GM18517 (cell line): Measurements from ENCODE around the gene APOL2.
"Not testable (repeated sequence)": the region's sequence is repeated elsewhere in the genome, so short reads cannot be mapped to it uniquely, and the experiment has no call there.

Experiments used
- ATAC-seq: cut with Tn5 transposase; IDR thresholded peaks from one replicate; pipeline ENCODE4 v1.9.1; 2021; ENCODE audit warnings: mild to moderate bottlenecking, moderate library complexity; ENCODE audit not compliant: unreplicated experiment

Gene APOL2

DNA sequence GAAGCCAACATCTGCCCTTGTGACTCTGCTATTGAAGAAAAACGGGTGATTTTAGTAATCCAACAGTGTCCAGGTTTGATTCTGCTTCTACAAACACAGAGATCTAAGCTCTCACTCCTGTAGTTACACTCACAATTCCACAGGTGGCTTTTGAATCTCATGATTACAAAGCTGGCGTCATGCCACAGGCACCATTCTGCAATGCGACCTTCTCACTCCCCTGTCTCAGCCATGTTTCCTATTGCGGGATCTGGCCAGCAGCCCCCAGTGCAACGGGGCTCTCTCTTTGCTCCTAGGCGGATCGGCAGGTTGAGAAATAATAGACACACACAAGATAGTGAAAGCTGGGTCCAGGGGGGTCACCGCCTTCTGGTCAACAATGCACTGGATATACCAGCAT lies 36.4 kb downstream of the APOL2 start:
- ATAC-seq, result not testable (repeated sequence)

GRCh38 chr22:36201630-36202319 lies 37.6 kb downstream of the APOL2 start, which contains the start of gene APOL4:
TSS of gene APOL4 (minus strand) at chr22:36201809. CDS start at chr22:36201734, 75 bp downstream.
- no peak for ATAC-seq

DNA sequence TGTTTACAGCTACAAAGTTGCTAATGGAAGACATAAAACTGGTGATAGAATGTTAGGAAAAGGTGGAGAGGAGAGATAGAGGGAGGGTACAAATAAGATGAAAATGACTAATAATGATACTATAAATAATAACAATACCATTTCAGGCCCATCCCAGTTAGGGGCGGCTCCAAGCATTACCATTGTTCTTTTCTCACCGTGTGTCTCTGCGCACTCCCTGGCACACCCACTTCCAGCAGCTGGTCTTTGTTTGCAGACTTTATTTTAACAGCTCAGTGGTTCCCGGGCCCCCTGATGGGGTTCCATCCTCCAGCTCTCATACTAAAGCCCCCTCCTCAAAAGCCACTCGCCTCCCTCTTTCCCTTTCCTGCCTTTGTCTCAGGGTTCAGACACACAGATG lies 38.3 kb downstream of the APOL2 start:
- not testable (repeated sequence) for ATAC-seq

DNA sequence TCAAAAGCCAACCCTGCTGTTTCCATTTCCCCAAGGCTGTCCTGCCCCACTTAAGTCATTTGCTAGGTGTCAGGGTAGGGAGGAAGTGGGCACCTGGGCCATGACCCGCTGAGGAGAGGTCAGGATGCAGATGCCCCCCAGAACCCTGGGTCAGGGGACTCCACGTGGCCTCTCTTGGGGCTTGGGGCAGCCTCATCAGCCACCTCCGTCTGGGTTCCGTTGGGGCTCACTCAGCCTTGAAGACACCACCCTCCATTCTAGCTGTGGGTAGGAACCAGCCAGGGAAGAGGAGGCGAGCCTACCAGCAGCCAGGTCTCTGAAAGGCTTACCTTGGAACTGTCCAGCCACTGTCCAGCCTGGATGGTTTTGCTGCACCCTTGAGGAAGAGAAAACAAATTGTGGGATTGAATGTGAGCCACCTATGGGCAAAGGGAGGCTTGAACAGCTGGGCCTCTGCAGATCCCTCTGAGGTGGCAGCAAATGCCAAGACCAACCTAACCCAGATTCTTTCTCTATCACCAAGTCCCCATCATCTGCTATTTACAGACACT lies 40.3 kb downstream of the APOL2 start:
- ATAC-seq, result no peak

- no peak for ATAC-seq
Observed at GRCh38 chr22:36198536-36198935, 40.8 kb downstream of the APOL2 start.

DNA sequence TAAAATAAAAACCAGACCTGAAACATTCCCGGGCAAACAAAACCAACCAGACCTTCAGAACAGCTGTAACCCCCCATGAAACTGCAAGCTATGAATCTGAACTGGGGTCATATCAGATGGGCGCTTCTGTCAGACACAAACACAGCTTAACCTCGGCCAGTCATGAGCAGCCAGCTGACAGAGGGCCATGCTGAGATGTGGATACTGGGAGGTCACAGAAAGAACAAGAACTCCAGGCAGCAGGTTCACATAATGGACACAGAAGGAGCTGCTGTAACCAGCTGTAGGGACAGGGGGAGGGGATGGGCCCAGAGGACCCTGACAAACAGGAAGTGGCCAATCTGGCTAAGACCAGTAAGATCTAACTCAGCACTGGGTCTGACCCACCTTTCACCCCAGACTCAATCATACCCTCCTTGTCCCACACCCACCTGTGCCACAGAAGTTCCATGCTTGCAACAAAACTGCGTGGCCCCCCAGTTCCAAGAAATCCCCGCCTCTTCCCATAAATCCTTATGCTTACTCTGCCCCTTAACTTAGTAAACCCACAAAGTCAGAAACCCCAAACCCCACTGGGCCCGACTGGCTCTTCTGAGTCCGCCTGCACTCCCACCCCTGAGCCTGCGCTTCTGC lies 41.7 kb downstream of the APOL2 start:
- no peak for ATAC-seq

DNA sequence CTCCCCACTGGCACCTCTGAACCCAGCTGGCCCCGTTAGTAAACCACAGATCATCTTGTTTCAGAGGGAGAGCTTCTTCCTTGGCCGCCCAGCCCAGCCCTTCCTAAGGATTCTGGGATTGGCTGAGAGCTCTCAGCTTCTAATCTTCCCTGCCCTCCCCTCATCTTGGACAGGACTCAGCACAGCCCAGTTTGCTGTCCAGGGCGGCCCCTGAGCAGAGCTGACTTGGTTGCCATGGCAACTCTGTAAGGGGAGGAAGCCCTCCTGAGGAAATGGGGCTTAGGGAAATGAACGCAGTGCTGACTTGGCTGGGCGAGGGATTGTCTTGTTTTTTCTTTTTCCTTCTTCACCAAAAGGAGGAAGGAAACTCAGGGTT lies 42.3 kb downstream of the APOL2 start:
- no peak for ATAC-seq

DNA sequence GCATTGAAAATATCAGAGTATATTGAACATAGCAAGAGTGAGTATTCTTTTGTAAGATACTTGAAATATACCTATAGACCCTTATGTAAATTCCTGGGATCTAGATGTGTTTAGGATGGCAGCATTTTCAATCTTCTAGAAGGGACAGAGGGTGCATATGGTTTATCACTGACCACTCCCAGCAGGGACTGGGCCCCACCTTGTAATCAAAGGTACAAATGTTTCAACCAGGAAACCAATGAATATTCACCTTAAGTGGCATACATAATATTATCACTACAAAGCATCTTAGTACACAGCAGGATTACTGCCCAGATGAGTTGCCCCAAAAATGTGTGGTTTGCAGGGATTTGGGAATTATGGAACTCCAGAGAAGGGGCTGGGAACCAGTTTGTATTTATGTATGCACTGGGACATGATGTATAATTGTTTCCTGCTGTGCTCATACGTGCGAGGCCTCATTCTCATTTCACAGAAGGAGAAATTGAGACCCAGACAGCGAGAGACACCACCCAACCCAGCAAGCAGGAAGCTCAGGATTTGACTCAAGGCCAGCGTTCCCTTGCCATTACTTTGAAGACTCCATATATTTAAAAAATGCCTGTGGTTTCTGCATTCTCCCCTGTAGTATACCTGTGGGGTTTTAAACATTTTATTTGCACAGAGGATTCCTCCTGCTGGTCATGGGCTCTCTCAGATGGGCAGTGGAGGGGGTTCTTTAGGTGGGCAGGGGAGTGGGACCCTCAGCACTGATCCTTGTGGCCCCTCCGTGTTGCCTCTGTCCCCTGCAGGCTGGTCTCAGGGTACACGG lies 42.9 kb downstream of the APOL2 start:
- no peak for ATAC-seq

DNA sequence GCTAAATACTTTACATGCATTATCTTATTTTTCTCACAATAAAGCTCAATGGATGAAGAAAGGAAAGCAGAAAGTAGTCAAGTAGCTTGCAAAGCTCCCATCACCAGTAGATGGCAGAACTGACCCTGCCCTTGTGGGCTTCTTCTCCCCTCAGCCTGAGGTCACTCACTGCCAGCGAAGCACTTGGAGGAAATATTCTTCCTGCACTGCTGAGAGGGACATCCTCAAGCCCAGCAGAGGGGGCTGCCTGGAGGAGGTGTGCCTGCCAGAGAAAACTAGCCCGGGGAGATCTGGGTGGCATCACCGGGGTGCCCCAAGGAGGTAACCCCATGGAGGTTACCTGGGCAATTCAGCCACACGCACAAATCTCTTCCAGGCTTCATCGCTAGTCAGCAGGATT lies 44.4 kb downstream of the APOL2 start:
- no peak for ATAC-seq

DNA sequence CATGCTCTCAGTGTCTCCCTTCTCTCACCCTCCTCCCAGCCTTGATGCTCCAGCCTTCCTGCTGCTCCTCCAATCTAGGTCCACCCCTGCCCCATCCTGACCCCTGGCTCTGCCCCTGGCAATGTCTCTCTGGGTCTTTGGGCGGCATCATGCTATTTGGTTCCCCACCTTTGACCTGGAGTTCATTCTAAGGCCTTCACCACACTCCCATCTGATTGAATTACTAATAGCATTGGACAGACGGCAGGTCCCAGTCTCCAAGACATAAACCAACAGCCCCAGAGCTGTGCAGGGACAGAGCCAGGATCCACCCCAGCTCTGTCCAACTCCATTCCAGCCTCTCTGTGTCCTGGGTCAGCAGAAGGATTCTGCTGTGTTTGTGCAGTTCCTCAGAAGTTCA lies 44.9 kb downstream of the APOL2 start:
- no peak for ATAC-seq

- no peak for ATAC-seq
Observed at GRCh38 chr22:36193577-36193976, 45.8 kb downstream of the APOL2 start.

DNA sequence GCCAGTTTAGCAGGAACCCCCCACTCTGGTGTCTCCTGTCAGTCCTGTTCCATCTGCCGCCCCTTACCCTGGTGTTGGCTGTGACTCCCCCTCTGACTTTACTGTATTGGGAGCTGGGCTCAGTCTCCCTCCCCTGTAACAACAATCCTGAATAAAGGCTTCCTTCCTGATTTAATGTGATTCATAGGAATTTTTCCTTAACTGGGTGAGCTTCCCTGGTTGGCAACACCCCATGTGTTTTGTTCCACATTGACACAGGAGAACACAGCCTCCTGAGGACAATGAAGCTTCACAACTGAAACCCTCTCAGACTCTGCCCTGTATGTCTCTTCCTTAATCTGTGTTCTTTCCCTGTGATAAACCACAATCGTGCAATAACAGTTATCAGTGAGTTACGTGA lies 46.2 kb downstream of the APOL2 start:
- ATAC-seq, result no peak

DNA sequence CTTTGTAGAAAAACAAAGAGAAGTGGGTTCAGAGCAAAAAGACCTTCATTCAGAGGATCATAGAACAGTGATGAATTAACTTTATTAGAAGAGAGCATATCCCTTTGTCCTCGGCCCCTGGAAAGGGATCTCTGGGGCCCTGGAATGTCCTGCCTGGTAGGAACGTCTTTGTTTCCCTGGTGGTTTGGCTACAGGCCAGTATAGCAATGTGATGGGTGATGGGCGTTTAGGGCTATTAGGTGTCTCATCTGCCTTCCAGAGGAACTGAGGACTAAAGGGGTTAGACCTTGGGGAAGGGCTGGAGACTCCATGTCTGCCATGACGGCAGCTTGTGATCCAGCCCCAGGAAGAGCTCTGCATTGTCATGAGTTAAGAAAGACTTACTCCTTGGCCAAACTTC lies 46.8 kb downstream of the APOL2 start:
- ATAC-seq, result no peak

- no peak for ATAC-seq
Observed at GRCh38 chr22:36191106-36191836, 48.1 kb downstream of the APOL2 start.

GRCh38 chr22:36187862-36188261 lies 51.5 kb downstream of the APOL2 start:
- ATAC-seq, result not testable (repeated sequence)

- ATAC-seq, result no peak
Observed at GRCh38 chr22:36185828-36186624, 53.3 kb downstream of the APOL2 start.

- ATAC-seq, result no peak
Observed at GRCh38 chr22:36184433-36185025, 54.8 kb downstream of the APOL2 start.

GRCh38 chr22:36183446-36183845 lies 55.9 kb downstream of the APOL2 start:
- no peak for ATAC-seq

GRCh38 chr22:36182857-36183256 lies 56.5 kb downstream of the APOL2 start:
- no peak for ATAC-seq

DNA sequence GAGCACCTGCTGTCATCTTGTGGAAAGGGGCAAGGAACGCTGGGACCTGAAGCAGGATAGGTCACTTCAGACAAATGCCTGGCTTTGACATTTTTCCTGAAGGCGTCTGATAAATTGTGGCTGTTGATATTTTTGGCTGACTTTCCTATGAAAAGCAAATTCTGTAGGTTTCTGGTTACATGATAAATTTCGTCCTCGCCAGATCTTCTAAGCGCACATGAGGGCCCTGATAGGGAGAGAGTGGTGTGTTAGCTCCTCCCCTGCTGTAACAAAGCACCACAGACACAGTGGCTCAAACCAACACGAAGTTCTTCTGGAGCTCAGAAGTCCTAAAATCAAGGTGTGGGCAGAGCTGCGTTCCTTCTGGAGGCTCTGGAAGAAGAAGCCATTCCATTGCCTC lies 57.3 kb downstream of the APOL2 start:
- ATAC-seq, result no peak
